NOMO-1 treated with DMSO at 0.1 percent for 48 hours (cell line): Measurements from ENCODE around the gene RAB3C.
"Not testable (repeated sequence)": the region's sequence is repeated elsewhere in the genome, so short reads cannot be mapped to it uniquely, and the experiment has no call there.

Source experiments
- DNase-seq: peaks from one replicate; lab custom pipeline; 2025; ENCODE audit not compliant: unreplicated experiment; lab: John Stamatoyannopoulos, UW

The RAB3C gene

GRCh38 chr5:58602889-58603288 is 20.0 kb downstream of the RAB3C start:
- not testable (repeated sequence) for DNase-seq

GRCh38 chr5:58606064-58606463 is 23.2 kb downstream of the RAB3C start:
- no peak for DNase-seq

GRCh38 chr5:58615972-58616371 is 33.1 kb downstream of the RAB3C start:
- peak; percentile 6 for DNase-seq

- DNase-seq = no peak
Observed at GRCh38 chr5:58617241-58617640, 34.4 kb downstream of the RAB3C start.

- DNase-seq = no peak
Observed at GRCh38 chr5:58620336-58620735, 37.5 kb downstream of the RAB3C start.

- DNase-seq = no peak
Observed at GRCh38 chr5:58622936-58623871, 40.3 kb downstream of the RAB3C start.

- no peak for DNase-seq
Observed at GRCh38 chr5:58628626-58629025, 45.8 kb downstream of the RAB3C start.

GRCh38 chr5:58629271-58630159 is 46.6 kb downstream of the RAB3C start:
- no peak for DNase-seq

- DNase-seq = no peak
Observed at GRCh38 chr5:58631895-58632294, 49.0 kb downstream of the RAB3C start.

GRCh38 chr5:58635416-58635815 is 52.5 kb downstream of the RAB3C start:
- no peak for DNase-seq

GRCh38 chr5:58640011-58640410 is 57.1 kb downstream of the RAB3C start:
- no peak for DNase-seq

GRCh38 chr5:58641533-58641932 is 58.7 kb downstream of the RAB3C start:
- DNase-seq = no peak

- DNase-seq = no peak
Observed at GRCh38 chr5:58648846-58649245, 66.0 kb downstream of the RAB3C start.

GRCh38 chr5:58649716-58650115 is 66.8 kb downstream of the RAB3C start:
- DNase-seq = no peak

- DNase-seq = no peak
Observed at GRCh38 chr5:58653521-58653920, 70.6 kb downstream of the RAB3C start.

GRCh38 chr5:58666141-58666540 is 83.3 kb downstream of the RAB3C start:
- DNase-seq = no peak

- peak; percentile 17 for DNase-seq
Observed at GRCh38 chr5:58666598-58667581, 84.0 kb downstream of the RAB3C start.

- DNase-seq = no peak
Observed at GRCh38 chr5:58670582-58670981, 87.7 kb downstream of the RAB3C start.

GRCh38 chr5:58671155-58671554 is 88.3 kb downstream of the RAB3C start:
- DNase-seq = no peak

- no peak for DNase-seq
Observed at GRCh38 chr5:58672521-58672920, 89.6 kb downstream of the RAB3C start.

GRCh38 chr5:58674070-58674469 is 91.2 kb downstream of the RAB3C start:
- no peak for DNase-seq
